ENCODE measurements around the gene CDC6. TPM values are rescaled to one million over a fixed set of nuclear protein-coding genes. Genes with fewer than 3 reads are reported as not detected.

Gene CDC6
- total RNA-seq, 6 experiments from 2014 or later, result 0.42 to 9.1 (median 3.1) TPM

GRCh38 chr17:40244255-40244654 lies 43.4 kb upstream of the CDC6 start:
- TF ChIP-seq, protein P1, sequence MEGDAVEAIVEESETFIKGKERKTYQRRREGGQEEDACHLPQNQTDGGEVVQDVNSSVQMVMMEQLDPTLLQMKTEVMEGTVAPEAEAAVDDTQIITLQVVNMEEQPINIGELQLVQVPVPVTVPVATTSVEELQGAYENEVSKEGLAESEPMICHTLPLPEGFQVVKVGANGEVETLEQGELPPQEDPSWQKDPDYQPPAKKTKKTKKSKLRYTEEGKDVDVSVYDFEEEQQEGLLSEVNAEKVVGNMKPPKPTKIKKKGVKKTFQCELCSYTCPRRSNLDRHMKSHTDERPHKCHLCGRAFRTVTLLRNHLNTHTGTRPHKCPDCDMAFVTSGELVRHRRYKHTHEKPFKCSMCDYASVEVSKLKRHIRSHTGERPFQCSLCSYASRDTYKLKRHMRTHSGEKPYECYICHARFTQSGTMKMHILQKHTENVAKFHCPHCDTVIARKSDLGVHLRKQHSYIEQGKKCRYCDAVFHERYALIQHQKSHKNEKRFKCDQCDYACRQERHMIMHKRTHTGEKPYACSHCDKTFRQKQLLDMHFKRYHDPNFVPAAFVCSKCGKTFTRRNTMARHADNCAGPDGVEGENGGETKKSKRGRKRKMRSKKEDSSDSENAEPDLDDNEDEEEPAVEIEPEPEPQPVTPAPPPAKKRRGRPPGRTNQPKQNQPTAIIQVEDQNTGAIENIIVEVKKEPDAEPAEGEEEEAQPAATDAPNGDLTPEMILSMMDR (IDR thresholded peaks at IDR 0.05), result no peak
- no peak for TF ChIP-seq POLR2A (IDR thresholded peaks at IDR 0.05)
- WGBS (ENCODE audit: insufficient coverage, low coverage, low lambda C conversion rate, missing lambda C conversion rate), result 82% methylated on average over 4 of the region's 4 CpGs
- no peaks in the 10 kb centered on the region for H3K4me1 ChIP-seq
- ATAC-seq (no peak), DNase-seq (no peak)
- H3K27me3 ChIP-seq, result no peaks in the 10 kb centered on the region
- H3K4me3 ChIP-seq, result no peak overlapping the region
- no peaks in the 10 kb centered on the region for H3K36me3 ChIP-seq
- no peaks in the 10 kb centered on the region for H3K9me3 ChIP-seq
- no peak overlapping the region for H3K27ac ChIP-seq
- intact Hi-C loops (cut with DNase I), result no loop called here

DNA sequence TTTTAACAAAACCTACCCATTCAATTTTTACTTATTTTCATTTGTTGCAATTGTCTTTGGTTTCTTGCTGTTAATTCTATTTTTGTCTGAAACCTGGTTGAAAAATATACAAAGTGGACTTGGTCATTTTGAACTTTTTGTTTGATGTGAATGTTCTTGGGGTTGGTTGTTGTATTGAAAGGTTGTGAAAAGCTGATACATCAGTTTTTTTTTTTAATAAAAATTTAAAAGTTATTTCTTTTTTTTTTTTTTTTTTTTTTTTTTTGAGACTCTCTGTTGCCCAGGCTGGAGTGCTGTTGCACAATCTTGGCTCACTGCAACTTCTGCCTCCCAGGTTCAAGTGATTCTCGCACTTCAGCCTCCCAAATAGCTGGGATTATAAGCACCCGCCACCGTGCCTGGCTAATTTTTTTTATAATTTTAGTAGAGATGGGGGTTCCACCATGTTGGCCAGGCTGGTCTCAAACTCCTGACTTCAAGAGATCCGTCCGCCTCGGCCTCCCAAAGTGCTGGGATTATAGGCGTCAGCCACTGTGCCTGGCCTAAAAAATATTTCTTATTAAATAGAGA lies 39.7 kb upstream of the CDC6 start:
- H3K4me1 ChIP-seq, result peaks cover 0 to 6% (median 1%) of the 10 kb centered on the region in 4 donors
- ATAC-seq, result peak in 2 of 4 donors; percentile 28 to 29

DNA sequence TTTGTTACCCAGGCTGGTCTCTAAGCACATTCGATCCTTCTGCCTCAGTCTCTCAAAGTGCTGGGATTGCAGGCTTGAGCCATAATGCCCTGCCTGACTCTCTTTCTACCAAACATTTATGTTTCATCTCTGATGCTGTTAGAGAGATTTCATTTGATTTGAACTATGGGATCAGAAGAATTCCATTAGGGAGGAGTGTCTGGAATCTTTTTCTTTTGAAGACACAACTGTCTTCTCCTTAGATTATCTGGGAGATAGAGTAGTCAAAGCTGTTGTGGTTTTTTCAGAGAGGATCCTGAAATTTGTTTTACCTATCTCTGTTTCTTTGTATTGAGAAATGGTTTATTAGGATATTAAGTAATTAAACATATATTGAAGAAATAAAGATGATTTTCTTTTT lies 39.2 kb upstream of the CDC6 start:
- Histone ChIP-seq H3K4me1 (peaks cover 0 to 6% (median 1%) of the 10 kb centered on the region in 4 donors), H3K36me3 (no peaks in the 10 kb centered on the region), H3K27ac (no peak overlapping the region), H3K9me3 (no peaks in the 10 kb centered on the region), H3K27me3 (no peaks in the 10 kb centered on the region), H3K4me3 (no peak overlapping the region)
- TF ChIP-seq, protein P1 (IDR thresholded peaks at IDR 0.05), result no peak
- no peak for TF ChIP-seq POLR2A (IDR thresholded peaks at IDR 0.05)
- WGBS (ENCODE audit: insufficient coverage, low coverage, low lambda C conversion rate, missing lambda C conversion rate), result 88% methylated on average over 1 of the region's 1 CpG
- DNase-seq (no peak), ATAC-seq (no peak)
- intact Hi-C loops (cut with DNase I), result no loop called here

More for the DNA sequence above, 39.7 kb upstream of the CDC6 start:
- WGBS (ENCODE audit: insufficient coverage, low coverage, low lambda C conversion rate, missing lambda C conversion rate), result 59% methylated on average over 7 of the region's 7 CpGs
- H3K27ac ChIP-seq, result no peak overlapping the region
- no peak overlapping the region for H3K4me3 ChIP-seq
- TF ChIP-seq, protein P1 (IDR thresholded peaks at IDR 0.05), result no peak
- TF ChIP-seq POLR2A (IDR thresholded peaks at IDR 0.05), result no peak
- H3K9me3 ChIP-seq, result no peaks in the 10 kb centered on the region
- no peaks in the 10 kb centered on the region for H3K36me3 ChIP-seq
- no peak for DNase-seq
- intact Hi-C loops (cut with DNase I), result no loop called here
- H3K27me3 ChIP-seq, result no peaks in the 10 kb centered on the region

- no peak overlapping the region for H3K4me3 ChIP-seq
- H3K4me1 ChIP-seq, result peaks cover 0 to 6% (median 1%) of the 10 kb centered on the region in 4 donors
- intact Hi-C loops (cut with DNase I), result no loop called here
- H3K9me3 ChIP-seq, result no peaks in the 10 kb centered on the region
- H3K36me3 ChIP-seq, result peaks cover 0 to 2% (median 0%) of the 10 kb centered on the region in 4 donors
- no peak for DNase-seq
- H3K27me3 ChIP-seq, result no peaks in the 10 kb centered on the region
- TF ChIP-seq, protein P1 (IDR thresholded peaks at IDR 0.05), result no peak
- no peak for TF ChIP-seq POLR2A (IDR thresholded peaks at IDR 0.05)
- no peak overlapping the region for H3K27ac ChIP-seq
- ATAC-seq, result peak; percentile 47 to 94 (median 58)
These were observed 36.1 kb upstream of the CDC6 start for GRCh38 chr17:40251576-40251975.

All from right lobe of liver (tissue), 6 donors.